NCI-H1105 (cell line): Measurements from ENCODE around the gene PSMD8.
"Not testable (repeated sequence)": the region's sequence is repeated elsewhere in the genome, so short reads cannot be mapped to it uniquely, and the experiment has no call there.

Experiments
- DNase-seq: peaks from one replicate; lab custom pipeline; 2025; lab: John Stamatoyannopoulos, UW

Gene PSMD8

GRCh38 chr19:38411041-38411712 lies 36.8 kb downstream of the PSMD8 start:
- no peak for DNase-seq

DNA sequence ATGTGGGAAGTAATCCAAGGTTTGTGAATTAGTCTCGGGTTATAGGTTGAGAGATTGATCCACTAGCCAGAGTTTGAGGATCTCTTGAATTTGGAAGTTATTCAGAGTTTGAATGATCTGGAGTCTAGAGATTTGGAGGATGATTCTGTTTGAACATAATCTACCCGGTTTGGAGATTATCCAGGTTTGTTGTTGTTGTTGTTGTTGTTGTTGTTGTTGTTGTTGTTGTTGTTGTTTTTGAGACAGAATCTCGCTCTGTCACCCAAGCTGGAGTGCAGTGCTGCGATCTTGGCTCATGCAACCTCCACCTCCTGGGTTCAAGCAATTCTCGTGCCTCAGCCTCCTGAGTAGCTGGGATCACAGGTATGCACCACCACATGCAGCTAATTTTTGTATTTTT lies 37.5 kb downstream of the PSMD8 start:
- DNase-seq, result not testable (repeated sequence)

- no peak for DNase-seq
These were observed 38.1 kb downstream of the PSMD8 start for GRCh38 chr19:38412491-38412890.

- DNase-seq, result no peak
These were observed 38.6 kb downstream of the PSMD8 start for GRCh38 chr19:38412961-38413360.

DNA sequence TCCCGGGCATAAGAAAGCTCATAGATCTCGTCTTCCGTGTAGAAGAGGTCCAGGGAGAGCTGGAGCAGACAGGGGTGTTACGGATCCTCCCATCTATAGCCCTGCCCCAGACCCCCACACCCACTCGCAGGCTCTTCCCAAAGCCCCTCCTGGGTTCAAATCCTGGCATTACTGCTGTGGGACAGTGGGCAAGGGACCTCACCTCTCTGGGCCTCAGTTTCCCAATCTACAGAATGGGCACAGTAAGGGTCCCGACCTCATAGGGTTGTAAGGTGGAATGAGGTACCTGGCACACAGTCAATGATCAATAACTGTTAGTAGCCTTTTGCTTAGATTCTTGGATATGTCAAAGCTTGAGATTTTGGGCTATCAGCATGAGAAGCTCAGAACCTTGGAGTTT lies 39.0 kb downstream of the PSMD8 start:
- no peak for DNase-seq

DNA sequence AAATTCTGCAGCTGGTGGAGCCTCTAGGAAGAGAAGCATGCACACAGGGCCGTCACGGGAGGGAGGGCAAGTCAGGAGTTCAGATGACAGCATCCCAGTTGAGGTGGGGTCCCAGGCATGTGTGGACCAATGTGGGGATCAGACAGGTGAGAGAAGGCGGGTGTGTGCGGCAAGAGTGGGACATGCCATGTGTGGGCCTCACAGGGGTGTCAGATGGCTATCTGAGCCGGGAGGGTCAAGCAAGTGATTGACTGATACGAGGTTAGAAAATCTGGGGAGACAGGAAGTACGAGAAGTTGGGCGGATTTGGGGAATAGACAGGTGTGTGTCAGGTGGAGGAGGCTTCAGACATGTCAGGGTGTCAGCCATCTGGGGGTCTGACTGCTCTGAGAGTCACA lies 42.8 kb downstream of the PSMD8 start:
- no peak for DNase-seq

DNA sequence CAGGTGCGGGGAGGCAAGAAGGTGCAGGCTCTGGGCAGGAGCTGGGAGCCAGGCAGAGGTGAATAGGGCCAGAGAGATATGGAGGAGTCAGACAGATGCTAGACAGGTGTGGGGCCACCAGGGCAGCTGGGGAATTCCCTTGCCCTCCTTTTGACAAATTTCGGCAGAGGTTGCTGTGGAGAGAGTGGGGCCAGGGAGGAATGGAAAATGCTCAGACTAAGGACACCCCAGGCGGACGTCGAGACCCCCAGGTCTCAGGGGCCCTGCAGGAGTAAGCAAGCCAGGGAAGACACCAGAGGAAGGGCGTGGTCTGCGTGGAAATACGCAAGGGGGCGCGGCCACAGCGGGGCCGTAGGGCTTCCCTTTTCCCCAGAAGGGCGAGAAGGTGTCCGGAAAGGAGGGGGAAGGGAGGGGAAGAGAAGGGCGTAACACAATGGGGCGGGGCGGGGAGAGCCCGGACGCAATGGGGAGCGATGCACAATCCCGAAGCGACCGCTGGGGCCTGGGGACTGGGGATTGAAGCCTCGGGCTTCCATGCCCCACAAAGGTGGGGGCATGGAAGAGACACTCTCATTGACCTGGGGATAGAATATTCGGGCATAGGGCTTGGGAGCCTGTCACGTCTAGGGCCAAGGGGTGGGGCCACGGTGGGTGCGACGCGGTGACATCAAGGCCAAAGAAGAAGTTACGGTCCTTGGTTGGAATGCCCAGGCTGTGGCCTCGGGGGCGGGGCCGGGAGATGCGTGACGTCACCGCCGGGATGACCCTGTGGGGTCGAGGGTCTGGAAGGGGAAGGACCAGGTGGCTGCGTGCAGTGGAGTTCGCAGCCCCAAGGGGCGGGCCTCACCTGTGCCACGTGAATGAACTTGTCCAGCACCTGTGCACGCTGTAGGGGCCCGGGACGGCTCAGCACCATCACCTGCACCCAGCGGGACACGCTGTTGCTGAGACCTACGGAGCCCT lies 43.5 kb downstream of the PSMD8 start:
- peak; percentile 60 for DNase-seq

DNA sequence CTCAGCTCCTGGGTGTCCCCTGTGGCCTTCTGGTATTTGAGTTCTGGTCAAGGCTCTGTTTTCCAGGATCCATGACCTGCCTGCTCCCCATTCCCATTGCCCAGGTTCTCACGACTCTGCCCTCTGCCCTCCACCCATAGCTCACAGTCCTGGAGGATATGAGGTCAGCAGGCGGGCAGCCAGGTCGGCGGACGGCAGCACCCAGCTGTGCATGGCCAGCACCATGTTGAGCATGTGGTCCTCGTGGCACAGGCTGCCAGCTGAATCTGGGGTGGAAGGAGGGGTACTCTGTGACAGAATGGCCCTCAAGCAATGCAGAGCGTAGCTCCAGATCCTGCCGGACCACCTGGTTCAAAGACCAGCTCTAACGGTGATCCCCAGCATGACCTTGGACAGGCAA lies 46.6 kb downstream of the PSMD8 start:
- no peak for DNase-seq

- no peak for DNase-seq
These were observed 47.5 kb downstream of the PSMD8 start for GRCh38 chr19:38421856-38422255.

DNA sequence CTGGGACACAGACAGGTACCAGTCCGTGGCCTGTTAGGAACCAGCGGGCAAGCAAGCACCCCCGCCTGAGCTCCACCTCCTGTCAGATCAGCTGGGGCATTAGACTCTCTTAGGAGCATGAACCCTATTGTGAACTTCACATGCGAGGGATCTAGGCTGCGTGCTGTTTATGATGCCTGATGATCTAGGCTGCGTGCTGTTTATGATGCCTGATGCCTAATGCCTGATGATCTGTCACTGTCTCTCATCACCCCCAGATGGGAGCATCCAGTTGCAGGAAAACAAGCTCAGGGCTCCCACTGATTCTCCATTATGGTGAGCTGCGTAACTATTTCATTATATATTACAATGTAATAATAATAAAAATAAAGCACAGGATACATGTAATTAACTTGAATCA lies 48.1 kb downstream of the PSMD8 start:
- DNase-seq, result no peak

DNA sequence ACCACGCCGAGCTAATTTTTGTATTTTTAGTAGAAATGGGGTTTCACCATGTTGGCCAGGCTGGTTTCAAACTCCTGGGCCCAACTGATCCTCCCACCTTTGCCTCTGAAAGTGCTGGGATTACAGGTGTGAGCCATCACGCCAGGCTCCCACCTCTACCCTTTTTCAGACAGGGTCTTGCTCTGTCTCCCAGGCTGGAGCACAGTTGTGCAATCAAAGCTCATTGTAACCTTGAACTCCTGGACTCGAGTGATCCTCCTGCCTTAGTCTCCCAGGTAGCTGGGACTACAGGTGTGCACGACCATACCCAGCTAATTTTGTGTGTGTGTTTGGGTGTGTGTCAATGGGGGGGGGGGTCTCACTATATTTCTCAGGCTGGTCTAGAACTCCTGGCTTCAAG lies 49.9 kb downstream of the PSMD8 start:
- DNase-seq, result no peak

GRCh38 chr19:38425222-38425809 lies 50.9 kb downstream of the PSMD8 start:
- DNase-seq, result no peak

DNA sequence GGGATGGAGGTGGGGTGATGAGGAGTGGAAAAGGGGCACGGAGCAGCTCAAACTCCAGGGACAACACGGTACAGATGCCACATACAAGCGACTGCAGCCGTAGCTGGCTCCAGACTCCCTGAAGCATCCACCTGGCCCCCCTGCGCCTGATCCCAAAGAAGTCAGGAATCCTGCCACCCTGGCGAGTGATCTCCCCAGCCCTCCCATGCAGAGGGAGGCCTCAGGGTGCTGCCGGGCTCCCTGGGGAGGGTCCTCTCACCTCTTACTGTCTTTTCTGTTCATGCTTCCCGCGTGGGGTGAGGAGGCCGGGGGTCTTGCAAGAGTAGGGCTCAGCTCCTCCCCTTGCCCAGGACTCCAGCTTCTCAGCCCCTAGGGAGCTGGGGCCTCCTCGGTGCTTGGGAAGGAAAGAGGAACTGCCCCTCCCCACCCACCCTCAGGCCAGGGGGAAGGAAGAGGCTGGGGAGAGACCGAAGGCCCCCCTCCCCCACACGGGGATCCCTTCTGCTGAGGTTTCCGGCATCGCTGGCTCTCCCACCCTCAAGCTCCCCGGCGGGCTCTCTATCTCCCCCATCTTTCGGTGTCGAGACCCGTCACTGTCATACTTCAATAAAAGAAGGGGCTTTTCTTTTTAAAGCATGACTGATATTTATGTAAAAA lies 51.6 kb downstream of the PSMD8 start, which contains the start of gene RASGRP4:
Gene RASGRP4, minus strand, starts transcription at position 410 of the 657 bp plus-strand sequence. Its CDS starts 128 bp downstream, at position 282.
- no peak for DNase-seq

GRCh38 chr19:38427035-38427677 lies 52.8 kb downstream of the PSMD8 start:
- DNase-seq, result not testable (repeated sequence)

DNA sequence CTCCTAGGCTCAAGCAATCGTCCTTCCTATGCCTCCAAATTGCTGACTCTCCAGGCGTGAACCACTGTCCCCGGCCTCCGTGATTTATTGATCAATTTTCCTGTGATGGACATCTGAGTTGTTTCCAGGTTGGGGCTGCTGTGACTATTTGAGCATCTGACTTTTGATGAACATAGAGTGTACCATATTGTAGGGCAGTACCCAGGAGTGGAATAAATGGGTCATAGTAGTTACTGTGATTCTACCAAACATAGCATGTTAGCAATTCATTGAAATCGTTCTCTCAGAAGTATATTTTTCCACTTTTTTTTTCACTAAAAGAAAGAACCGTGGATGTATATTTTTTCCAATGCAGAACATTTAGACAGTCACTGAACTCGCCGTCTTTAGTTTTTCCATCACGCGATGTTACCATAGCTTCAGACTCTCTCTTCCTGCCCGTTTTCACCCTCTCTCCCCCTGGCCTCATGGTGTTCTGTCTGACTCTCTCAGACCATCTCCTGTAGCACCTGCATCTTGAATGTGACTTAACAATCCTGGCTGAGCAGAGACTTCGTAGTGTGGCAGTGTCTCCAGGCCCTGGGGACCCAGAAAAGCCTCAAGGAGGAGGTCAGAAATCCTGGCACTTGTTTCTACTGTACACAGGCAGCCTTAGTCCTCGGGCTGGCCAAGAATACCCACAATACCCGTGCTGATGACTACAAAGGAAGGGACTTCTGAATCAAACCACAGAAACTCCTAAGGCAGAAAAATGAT lies 54.9 kb downstream of the PSMD8 start:
- no peak for DNase-seq

- DNase-seq, result no peak
These were observed 55.4 kb downstream of the PSMD8 start for GRCh38 chr19:38429811-38430156.

DNA sequence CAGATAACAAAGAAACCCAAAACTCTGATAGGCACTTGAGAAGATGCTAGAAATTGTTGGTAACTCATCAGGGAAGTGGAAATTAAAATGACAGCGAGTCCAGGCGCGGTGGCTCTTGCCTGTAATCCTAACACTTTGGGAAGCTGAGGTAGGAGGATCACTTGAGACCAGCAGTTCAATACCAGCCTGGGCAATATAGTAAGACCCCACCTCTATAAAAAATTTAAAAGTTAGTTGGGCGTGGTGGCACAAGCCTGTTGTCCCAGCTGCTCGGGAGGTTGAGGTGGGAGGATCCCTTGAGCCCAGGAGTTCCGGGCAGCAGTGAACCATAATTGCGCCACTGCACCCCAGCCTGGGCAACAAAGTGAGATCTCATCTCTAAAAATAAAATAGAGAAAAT lies 56.6 kb downstream of the PSMD8 start:
- DNase-seq, result no peak

GRCh38 chr19:38433268-38433733 lies 58.9 kb downstream of the PSMD8 start, which contains the start of gene RYR1:
TSS of gene RYR1 (plus strand) at chr19:38433691. CDS start at chr19:38433830, 139 bp downstream.
- no peak for DNase-seq
